SK-N-SH (cell line): ENCODE data around the gene AJM1. TPM values are rescaled to one million over a fixed set of nuclear protein-coding genes. Genes with fewer than 3 reads are reported as not detected.

Experiments
- CTCF ChIA-PET: fragments of 300-600, 350-600 bp; formaldehyde crosslinking; extraction: SDS; loops from one replicate; lab custom pipeline; 2021; lab: Yijun Ruan, JAX
- POLR2A ChIA-PET: fragments of 350-600 bp; sonication (Branson Sonifier 250); formaldehyde crosslinking; extraction: SDS; loops from one replicate; lab custom pipeline; 2020; ENCODE audit warnings: antibody characterized with exemption, inconsistent platforms; lab: Yijun Ruan, JAX
- DNase-seq: peaks from one replicate; pipeline ENCODE4 v3.0.0; 2012
- H2AFZ ChIP-seq: fragments of 200-600 bp; sonication (generic); 2 replicates; pipeline ENCODE4 v1.8.1; 2016; ENCODE audit warnings: antibody characterized with exemption, mild to moderate bottlenecking, low read depth
- H3F3A ChIP-seq: fragments of 200-600 bp; sonication (generic); replicated peaks from 2 replicates; pipeline ENCODE3; 2016; ENCODE audit warnings: antibody characterized with exemption, mild to moderate bottlenecking; ENCODE audit not compliant: insufficient read depth
- H3K27ac ChIP-seq, 2 experiments: fragments of 200-500 bp in 1 of 2; fragments of 200-600 bp in 1 of 2; sonication (Bioruptor generic) in 1 of 2; sonication (generic), shearing (Covaris generic) in 1 of 2; 2 replicates each; pipeline versions ENCODE4 v1.5.1 to v1.6.1; 2014 to 2016; ENCODE audit warnings: low read depth in 2 of 2, inconsistent platforms in 1 of 2, low read length in 1 of 2, mild to moderate bottlenecking in 1 of 2, mixed read lengths in 1 of 2
- H3K27me3 ChIP-seq: fragments of 200-600 bp; sonication (generic), shearing (Covaris generic); 2 replicates; pipeline ENCODE4 v1.6.1; 2016; ENCODE audit warnings: mixed run types; ENCODE audit not compliant: insufficient read depth
- H3K36me3 ChIP-seq, 2 experiments: fragments of 200-500 bp in 1 of 2; fragments of 200-600 bp in 1 of 2; sonication (Bioruptor generic) in 1 of 2; sonication (generic) in 1 of 2; replicated peaks in 1 of 2; 2 replicates each; pipeline versions ENCODE3 to v1.5.1; 2014 to 2016; ENCODE audit warnings: low read length in 1 of 2, mild to moderate bottlenecking in 1 of 2; ENCODE audit not compliant: insufficient read depth in 2 of 2, control insufficient read depth in 1 of 2
- H3K4me1 ChIP-seq, 2 experiments: fragments of 200-500 bp in 1 of 2; fragments of 200-600 bp in 1 of 2; sonication (Bioruptor generic) in 1 of 2; sonication (generic), shearing (Covaris generic) in 1 of 2; 2 replicates each; pipeline versions ENCODE4 v1.5.1 to v1.6.1; 2014 to 2016; ENCODE audit warnings: low read depth in 1 of 2, low read length in 1 of 2, mixed run types in 1 of 2; ENCODE audit not compliant: insufficient read depth in 2 of 2, control insufficient read depth in 1 of 2
- H3K4me2 ChIP-seq: fragments of 200-600 bp; sonication (generic), shearing (Covaris generic); 2 replicates; pipeline ENCODE4 v1.6.1; 2017; ENCODE audit warnings: mixed run types
- H3K4me3 ChIP-seq, 2 experiments: fragments of 200-500 bp in 1 of 2; fragments of 200-600 bp in 1 of 2; sonication (Bioruptor generic) in 1 of 2; sonication (generic), shearing (Covaris generic) in 1 of 2; 2 replicates each; pipeline versions ENCODE4 v1.5.1 to v1.8.1; 2014 to 2016; ENCODE audit warnings: low read depth in 2 of 2, inconsistent platforms in 1 of 2, low read length in 1 of 2, mild to moderate bottlenecking in 1 of 2, mixed read lengths in 1 of 2, moderate library complexity in 1 of 2
- H3K79me2 ChIP-seq: fragments of 200-600 bp; sonication (generic); 2 replicates; pipeline ENCODE4 v1.8.1; 2017; ENCODE audit warnings: mild to moderate bottlenecking; ENCODE audit not compliant: insufficient read depth
- H3K9ac ChIP-seq: fragments of 200-600 bp; sonication (generic); 2 replicates; pipeline ENCODE4 v1.6.1; 2017; ENCODE audit warnings: mixed run types
- H3K9me2 ChIP-seq: fragments of 200-600 bp; sonication (generic); 2 replicates; pipeline ENCODE4 v1.6.1; 2017; ENCODE audit warnings: mixed run types
- H3K9me3 ChIP-seq: fragments of 200-600 bp; sonication (generic); 2 replicates; pipeline ENCODE4 v1.6.1; 2017; ENCODE audit warnings: mixed run types, mild to moderate bottlenecking, moderate library complexity
- H4K20me1 ChIP-seq: fragments of 200-600 bp; sonication (generic); 2 replicates; pipeline ENCODE4 v1.6.1; 2017; ENCODE audit warnings: mild to moderate bottlenecking, mixed run types; ENCODE audit not compliant: insufficient read depth
- CHD2 ChIP-seq: fragments of 150-350 bp; IDR thresholded peaks from 2 replicates; pipeline ENCODE4 v1.6.1; 2018; ENCODE audit warnings: low read length; ENCODE audit not compliant: partially characterized antibody
- ELF1 ChIP-seq: IDR thresholded peaks from 2 replicates; pipeline ENCODE4 v1.4.0; 2012
- GATA2 ChIP-seq: sonication (generic); formaldehyde crosslinking; IDR thresholded peaks from 2 replicates; pipeline ENCODE4 v1.5.0; 2020; ENCODE audit warnings: mild to moderate bottlenecking, missing genetic modification reagents
- MEF2A ChIP-seq: IDR thresholded peaks from 2 replicates; pipeline ENCODE4 v1.4.0; 2012; ENCODE audit warnings: low read depth, borderline replicate concordance
- MXI1 ChIP-seq: IDR thresholded peaks from 2 replicates; pipeline ENCODE4 v1.6.1; 2012; ENCODE audit warnings: mild to moderate bottlenecking, low read depth, low read length, improper control_type of control experiment
- NRF1 ChIP-seq: IDR thresholded peaks from 2 replicates; pipeline ENCODE4 v1.6.1; 2012; ENCODE audit warnings: low read depth, mild to moderate bottlenecking, low read length
- RFX5 ChIP-seq: IDR thresholded peaks from 2 replicates; pipeline ENCODE4 v1.6.1; 2012; ENCODE audit warnings: mild to moderate bottlenecking, improper control_type of control experiment, low read length
- SIN3A ChIP-seq: IDR thresholded peaks from 2 replicates; pipeline ENCODE4 v1.6.1; 2012; ENCODE audit warnings: low read depth, mild to moderate bottlenecking, low read length, moderate library complexity, borderline replicate concordance
- SMC3 ChIP-seq: IDR thresholded peaks from 2 replicates; pipeline ENCODE4 v1.6.1; 2012; ENCODE audit warnings: low read depth, low read length, improper control_type of control experiment
- TCF12 ChIP-seq: IDR thresholded peaks from 2 replicates; pipeline ENCODE4 v1.4.0; 2012
- WGBS: methylation state at CpG from one replicate; pipeline ENCODE4 v1.1.6; 2017; ENCODE audit warnings: low lambda C conversion rate; 5-methylcytosine and 5-hydroxymethylcytosine counted together
- polyA plus RNA-seq, 3 experiments: library from polyadenylated mRNA; depleted of rRNA; stranded (reverse); fragments of >200 nt; gene quantifications; 2 replicates each; pipeline ENCODE4 v1.2.3, GENCODE V29; 2012
- TF ChIP-seq, protein P1 (sequence below): IDR thresholded peaks from 2 replicates; pipeline ENCODE4 v1.4.0; 2012; ENCODE audit warnings: low read depth, borderline replicate concordance
- TF ChIP-seq, protein P2 (sequence below): fragments of 150-350 bp; IDR thresholded peaks from 2 replicates; pipeline ENCODE4 v1.6.1; 2016; ENCODE audit warnings: mild to moderate bottlenecking, low read depth, low read length
- TF ChIP-seq, protein P3 (sequence below): fragments of 200-600 bp; sonication (generic); IDR thresholded peaks from 2 replicates; pipeline ENCODE4 v1.6.1; 2017; ENCODE audit warnings: antibody characterized with exemption, mild to moderate bottlenecking, moderate library complexity
- TF ChIP-seq, protein P4 (sequence below): IDR thresholded peaks from 2 replicates; pipeline ENCODE4; 2012
- TF ChIP-seq, protein P5 (sequence below): fragments of 150-350 bp; IDR thresholded peaks from 2 replicates; pipeline ENCODE4 v1.6.1; 2017; ENCODE audit warnings: antibody characterized with exemption, low read length, low read depth, borderline replicate concordance

AJM1 gene
- polyA plus RNA-seq, 1 of the 3 experiments (the other 2 are of a cell fraction), result 2.4 TPM

DNA sequence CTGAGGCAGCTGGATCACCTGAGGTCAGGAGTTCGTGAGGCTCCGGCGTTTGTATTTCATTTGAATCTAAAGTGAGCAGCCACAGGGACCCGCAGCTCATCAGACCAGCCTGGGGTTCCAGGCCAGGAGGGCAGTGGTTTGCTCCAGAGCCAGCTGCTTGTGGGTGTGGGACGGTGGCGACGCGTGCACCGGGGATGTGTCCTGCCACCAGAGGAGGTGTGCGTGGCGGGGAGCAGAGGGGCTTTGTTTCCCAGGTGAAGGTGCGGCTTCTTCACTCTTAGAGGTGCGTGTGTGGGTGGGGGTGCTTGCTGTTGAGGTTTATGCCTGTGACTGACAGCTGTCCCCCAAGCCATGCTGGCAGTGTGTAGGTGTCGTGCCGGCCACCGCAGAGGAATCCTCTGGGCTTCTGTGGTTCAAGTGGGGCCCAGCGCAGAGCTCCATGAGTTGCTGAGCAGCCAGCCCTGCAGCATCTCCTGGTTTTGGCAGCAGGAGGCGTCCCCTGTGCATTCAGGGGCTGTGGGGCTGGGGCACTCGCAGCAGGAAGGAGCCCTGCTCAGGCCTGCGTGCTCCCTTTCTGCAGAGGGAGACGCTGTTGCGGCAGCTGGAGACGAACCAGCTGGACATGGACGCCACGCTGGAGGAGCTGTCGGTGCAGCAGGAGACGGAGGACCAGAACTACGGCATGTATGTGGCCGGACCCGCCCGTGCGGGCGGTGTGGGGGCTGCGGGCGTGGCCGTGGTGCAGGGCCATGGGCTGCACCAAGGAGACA, 6.9 kb upstream of the AJM1 start:
- Histone ChIP-seq H3K36me3 (peaks cover 4 to 39% of the 10 kb centered on the region in 2 experiments), H3K9me2 (no peaks in the 10 kb centered on the region), H3K79me2 (no peaks in the 10 kb centered on the region), H4K20me1 (no peaks in the 10 kb centered on the region), H3K4me1 (peaks cover 0 to 4% of the 10 kb centered on the region in 2 experiments; a peak in 1 of 4 replicates), H2AFZ (no peak overlapping the region), H3K4me3 (no peak overlapping the region), H3K9ac (no peak overlapping the region), H3K27me3 (no peaks in the 10 kb centered on the region)
- CTCF ChIA-PET, result interaction anchor here (0.8 to 2.2 kb wide), 5 partner anchors 7 to 194 kb away, joined by 3 to 6 read pairs (median 3); no protein-coding TSS in a partner anchor
- no peak for TF ChIP-seq TCF12
- TF ChIP-seq MEF2A, result no peak
- TF ChIP-seq GATA2 (CRISPR knock-in tag), result no peak
- TF ChIP-seq, protein P1, sequence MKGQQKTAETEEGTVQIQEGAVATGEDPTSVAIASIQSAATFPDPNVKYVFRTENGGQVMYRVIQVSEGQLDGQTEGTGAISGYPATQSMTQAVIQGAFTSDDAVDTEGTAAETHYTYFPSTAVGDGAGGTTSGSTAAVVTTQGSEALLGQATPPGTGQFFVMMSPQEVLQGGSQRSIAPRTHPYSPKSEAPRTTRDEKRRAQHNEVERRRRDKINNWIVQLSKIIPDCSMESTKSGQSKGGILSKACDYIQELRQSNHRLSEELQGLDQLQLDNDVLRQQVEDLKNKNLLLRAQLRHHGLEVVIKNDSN, result no peak
- TF ChIP-seq, protein P2, sequence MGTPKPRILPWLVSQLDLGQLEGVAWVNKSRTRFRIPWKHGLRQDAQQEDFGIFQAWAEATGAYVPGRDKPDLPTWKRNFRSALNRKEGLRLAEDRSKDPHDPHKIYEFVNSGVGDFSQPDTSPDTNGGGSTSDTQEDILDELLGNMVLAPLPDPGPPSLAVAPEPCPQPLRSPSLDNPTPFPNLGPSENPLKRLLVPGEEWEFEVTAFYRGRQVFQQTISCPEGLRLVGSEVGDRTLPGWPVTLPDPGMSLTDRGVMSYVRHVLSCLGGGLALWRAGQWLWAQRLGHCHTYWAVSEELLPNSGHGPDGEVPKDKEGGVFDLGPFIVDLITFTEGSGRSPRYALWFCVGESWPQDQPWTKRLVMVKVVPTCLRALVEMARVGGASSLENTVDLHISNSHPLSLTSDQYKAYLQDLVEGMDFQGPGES, result no peak
- TF ChIP-seq, protein P3, sequence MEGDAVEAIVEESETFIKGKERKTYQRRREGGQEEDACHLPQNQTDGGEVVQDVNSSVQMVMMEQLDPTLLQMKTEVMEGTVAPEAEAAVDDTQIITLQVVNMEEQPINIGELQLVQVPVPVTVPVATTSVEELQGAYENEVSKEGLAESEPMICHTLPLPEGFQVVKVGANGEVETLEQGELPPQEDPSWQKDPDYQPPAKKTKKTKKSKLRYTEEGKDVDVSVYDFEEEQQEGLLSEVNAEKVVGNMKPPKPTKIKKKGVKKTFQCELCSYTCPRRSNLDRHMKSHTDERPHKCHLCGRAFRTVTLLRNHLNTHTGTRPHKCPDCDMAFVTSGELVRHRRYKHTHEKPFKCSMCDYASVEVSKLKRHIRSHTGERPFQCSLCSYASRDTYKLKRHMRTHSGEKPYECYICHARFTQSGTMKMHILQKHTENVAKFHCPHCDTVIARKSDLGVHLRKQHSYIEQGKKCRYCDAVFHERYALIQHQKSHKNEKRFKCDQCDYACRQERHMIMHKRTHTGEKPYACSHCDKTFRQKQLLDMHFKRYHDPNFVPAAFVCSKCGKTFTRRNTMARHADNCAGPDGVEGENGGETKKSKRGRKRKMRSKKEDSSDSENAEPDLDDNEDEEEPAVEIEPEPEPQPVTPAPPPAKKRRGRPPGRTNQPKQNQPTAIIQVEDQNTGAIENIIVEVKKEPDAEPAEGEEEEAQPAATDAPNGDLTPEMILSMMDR, result no peak
- TF ChIP-seq, all 33 proteins: peak for 0
- Histone ChIP-seq H3K4me2 (no peak overlapping the region), H3K9me3 (no peaks in the 10 kb centered on the region), H3K27ac (no peak overlapping the region), H3F3A (no peaks in the 10 kb centered on the region)
- no peak for DNase-seq
- POLR2A ChIA-PET, result interaction anchor here (1.0 kb wide), 1 partner anchor 15 kb away, joined by 3 read pairs; no protein-coding TSS in a partner anchor
- 97% methylated on average over 28 of the region's 36 CpGs for WGBS

DNA sequence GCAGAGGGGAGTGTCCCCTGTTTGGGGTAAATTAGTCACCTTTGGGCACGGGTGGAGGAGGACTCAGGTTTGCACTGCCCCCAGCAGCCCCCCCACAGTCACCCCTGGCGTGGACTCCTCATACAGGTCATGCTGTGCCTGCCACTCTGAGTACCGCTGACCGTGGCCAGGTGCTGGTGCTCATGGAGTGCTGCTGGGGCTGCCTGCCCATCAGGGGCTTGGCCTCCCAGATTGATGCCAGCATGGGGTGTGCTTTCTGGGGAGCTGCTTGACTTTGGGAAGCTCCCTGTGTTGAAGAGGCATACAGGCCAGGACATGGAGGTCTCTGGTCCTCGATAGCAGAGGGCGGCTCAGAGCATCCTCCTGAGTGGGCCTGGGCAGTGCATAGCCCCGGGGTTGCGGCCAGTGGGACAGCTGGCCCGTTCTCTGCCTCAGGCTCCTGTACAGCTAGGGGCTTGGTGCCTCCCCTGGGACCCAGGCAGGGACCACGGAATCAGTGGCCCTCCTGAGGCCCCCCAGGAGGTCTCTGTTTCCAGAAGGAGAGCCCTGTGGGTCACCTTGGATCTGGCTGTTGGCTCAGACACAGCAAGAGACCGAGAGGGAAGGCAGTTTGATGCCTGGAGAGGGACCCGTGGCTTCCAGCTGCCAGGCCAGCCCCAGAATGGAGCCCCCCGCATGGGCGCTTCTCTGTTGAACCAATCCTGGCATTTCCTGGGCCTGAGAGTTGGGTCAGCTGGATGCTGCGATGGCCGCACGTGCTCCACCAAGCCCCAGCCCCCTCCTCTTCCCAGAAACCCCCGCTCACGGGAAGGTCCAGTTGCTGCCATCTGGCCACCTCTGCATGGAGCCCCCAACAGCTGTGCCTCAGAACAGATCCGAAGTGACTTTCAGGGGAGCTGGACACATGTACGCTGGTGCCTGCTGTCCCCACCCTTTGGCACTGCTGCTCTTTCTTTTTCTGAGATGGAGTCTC, 6.1 kb upstream of the AJM1 start:
- Histone ChIP-seq H2AFZ (no peak overlapping the region), H3K9ac (no peak overlapping the region), H3K4me3 (no peak overlapping the region), H3K79me2 (no peaks in the 10 kb centered on the region), H3F3A (peaks cover 7% of the 10 kb centered on the region), H4K20me1 (0 out of 2 replicates have a peak, but pooled peaks cover 3% of the 10 kb centered on the region), H3K27me3 (no peaks in the 10 kb centered on the region), H3K9me3 (no peaks in the 10 kb centered on the region), H3K27ac (no peak overlapping the region), H3K36me3 (peaks cover 4 to 31% of the 10 kb centered on the region in 2 experiments), H3K9me2 (no peaks in the 10 kb centered on the region), H3K4me2 (no peak overlapping the region), H3K4me1 (peaks cover 6 to 13% of the 10 kb centered on the region in 2 experiments; a peak in 2 of 4 replicates)
- ChIA-PET POLR2A (interaction anchor here (1.0 kb wide), 1 partner anchor 16 kb away, joined by 3 read pairs; no protein-coding TSS in a partner anchor), CTCF (interaction anchor here (1.2 to 2.2 kb wide), 3 partner anchors 8 to 193 kb away, joined by 3 to 6 read pairs (median 6); no protein-coding TSS in a partner anchor)
- TF ChIP-seq SMC3 (no peak), SIN3A (no peak), RFX5 (no peak), ELF1 (no peak), CHD2 (no peak), MXI1 (no peak), NRF1 (no peak)
- TF ChIP-seq, protein P4, sequence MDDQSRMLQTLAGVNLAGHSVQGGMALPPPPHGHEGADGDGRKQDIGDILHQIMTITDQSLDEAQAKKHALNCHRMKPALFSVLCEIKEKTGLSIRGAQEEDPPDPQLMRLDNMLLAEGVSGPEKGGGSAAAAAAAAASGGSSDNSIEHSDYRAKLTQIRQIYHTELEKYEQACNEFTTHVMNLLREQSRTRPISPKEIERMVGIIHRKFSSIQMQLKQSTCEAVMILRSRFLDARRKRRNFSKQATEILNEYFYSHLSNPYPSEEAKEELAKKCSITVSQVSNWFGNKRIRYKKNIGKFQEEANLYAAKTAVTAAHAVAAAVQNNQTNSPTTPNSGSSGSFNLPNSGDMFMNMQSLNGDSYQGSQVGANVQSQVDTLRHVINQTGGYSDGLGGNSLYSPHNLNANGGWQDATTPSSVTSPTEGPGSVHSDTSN, result no peak
- TF ChIP-seq, protein P5, sequence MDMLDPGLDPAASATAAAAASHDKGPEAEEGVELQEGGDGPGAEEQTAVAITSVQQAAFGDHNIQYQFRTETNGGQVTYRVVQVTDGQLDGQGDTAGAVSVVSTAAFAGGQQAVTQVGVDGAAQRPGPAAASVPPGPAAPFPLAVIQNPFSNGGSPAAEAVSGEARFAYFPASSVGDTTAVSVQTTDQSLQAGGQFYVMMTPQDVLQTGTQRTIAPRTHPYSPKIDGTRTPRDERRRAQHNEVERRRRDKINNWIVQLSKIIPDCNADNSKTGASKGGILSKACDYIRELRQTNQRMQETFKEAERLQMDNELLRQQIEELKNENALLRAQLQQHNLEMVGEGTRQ, result no peak
- no peak for DNase-seq
- 98% methylated on average over 6 of the region's 21 CpGs for WGBS
